ENCODE results near the gene DDX10.

GRCh38 chr11:108751444-108751843 is 86.6 kb downstream of the DDX10 start:
- TF ChIP-seq POLR2A (IDR thresholded peaks at IDR 0.05), result no peak
- no peak for TF ChIP-seq CTCF (IDR thresholded peaks at IDR 0.05)

Measured in uterus (tissue), 2 donors.